Measurements from ENCODE around the gene RETN. TPM values are rescaled to one million over a fixed set of nuclear protein-coding genes. Genes with fewer than 3 reads are reported as not detected.
A peak's percentile ranks its signal among the peaks of the same experiment; 100 is the strongest.

Gene RETN
- total and polyA plus RNA-seq, 2 donors from 2014 or later, result 1.1 TPM; not detected in 1

- FAIRE-seq, result no peak
- H3K4me3 ChIP-seq (ENCODE audit: low read length in 3 of 3), result no peak within 1 kb of the TSS
- no peak for TF ChIP-seq CTCF (IDR thresholded peaks at IDR 0.05; ENCODE audit: borderline replicate concordance, extremely low read depth, insufficient read depth)
- H3K9ac ChIP-seq (ENCODE audit: low read length in 3 of 3), result no peak within 1 kb of the TSS
- no peaks in the 10 kb centered on the region for H3K9me3 ChIP-seq (ENCODE audit: control insufficient read depth in 2 of 3, insufficient read depth in 1 of 3, low read length in 3 of 3)
- no peaks in the 10 kb centered on the region for H3K27me3 ChIP-seq (ENCODE audit: control insufficient read depth, insufficient read depth, low read length)
- intact Hi-C loops (cut with DNase I), result no loop called here
- DNase-seq, result no peak
- peaks cover 0 to 24% (median 7%) of the 10 kb centered on the region in 3 donors for H3K4me1 ChIP-seq (ENCODE audit: control insufficient read depth in 2 of 3, insufficient read depth in 2 of 3, low read depth in 1 of 3, low read length in 3 of 3)
- no peaks in the 10 kb centered on the region for H3K36me3 ChIP-seq (ENCODE audit: control insufficient read depth in 2 of 3, insufficient read depth in 3 of 3, low read length in 3 of 3)
- H3K27ac ChIP-seq (ENCODE audit: low read depth in 2 of 2, low read length in 2 of 2), result no peak within 1 kb of the TSS
These were observed 35.2 kb upstream of the RETN start, which contains the start of gene PCP2 for GRCh38 chr19:7633698-7634097. Gene PCP2, minus strand, starts transcription at chr19:7633719. Its CDS starts 262 bp downstream, at chr19:7633457.

GRCh38 chr19:7635670-7636069 is 33.2 kb upstream of the RETN start:
- Histone ChIP-seq H3K27me3 (ENCODE audit: control insufficient read depth, insufficient read depth, low read length) (no peaks in the 10 kb centered on the region), H3K4me1 (ENCODE audit: control insufficient read depth in 2 of 3, insufficient read depth in 2 of 3, low read depth in 1 of 3, low read length in 3 of 3) (peaks cover 0 to 18% (median under 1%) of the 10 kb centered on the region in 3 donors), H3K36me3 (ENCODE audit: control insufficient read depth in 2 of 3, insufficient read depth in 3 of 3, low read length in 3 of 3) (peaks cover 0 to 10% (median 5%) of the 10 kb centered on the region in 3 donors), H3K4me3 (ENCODE audit: low read length in 3 of 3) (peak overlapping the region in 2 of 3 donors; percentile 19 to 75), H3K9ac (ENCODE audit: low read length in 3 of 3) (peak overlapping the region in 1 of 3 donors; percentile 13), H3K27ac (ENCODE audit: low read depth in 2 of 2, low read length in 2 of 2) (no peak overlapping the region), H3K9me3 (ENCODE audit: control insufficient read depth in 2 of 3, insufficient read depth in 1 of 3, low read length in 3 of 3) (no peaks in the 10 kb centered on the region)
- FAIRE-seq, result no peak
- intact Hi-C loops (cut with DNase I), result no loop called here
- no peak for DNase-seq
- TF ChIP-seq CTCF (IDR thresholded peaks at IDR 0.05; ENCODE audit: borderline replicate concordance, extremely low read depth, insufficient read depth), result no peak

DNA sequence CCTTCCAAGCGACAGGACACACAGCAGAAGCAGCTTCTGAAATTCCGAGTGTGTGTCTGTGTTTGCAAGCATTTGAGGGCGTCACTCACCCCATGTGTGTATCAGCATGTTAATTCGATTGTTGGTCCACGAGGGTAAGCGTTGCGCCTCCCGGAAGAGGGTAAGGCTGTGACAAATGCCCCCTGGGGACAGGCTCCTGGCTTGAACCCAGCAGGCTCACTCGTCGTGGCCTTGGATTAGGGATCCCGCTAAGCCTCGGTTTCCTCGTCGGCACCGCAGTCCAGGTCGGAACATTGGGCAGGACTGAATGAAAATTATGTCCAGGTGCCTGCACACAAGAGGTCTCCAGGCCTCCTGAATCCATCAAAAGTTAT is 32.5 kb upstream of the RETN start:
- Histone ChIP-seq H3K4me1 (ENCODE audit: control insufficient read depth in 2 of 3, insufficient read depth in 2 of 3, low read depth in 1 of 3, low read length in 3 of 3) (peaks cover 0 to 17% (median 0%) of the 10 kb centered on the region in 3 donors), H3K27ac (ENCODE audit: low read depth in 2 of 2, low read length in 2 of 2) (peak overlapping the region in 1 of 2 donors; percentile 65), H3K9me3 (ENCODE audit: control insufficient read depth in 2 of 3, insufficient read depth in 1 of 3, low read length in 3 of 3) (no peaks in the 10 kb centered on the region), H3K27me3 (ENCODE audit: control insufficient read depth, insufficient read depth, low read length) (no peaks in the 10 kb centered on the region), H3K9ac (ENCODE audit: low read length in 3 of 3) (peak overlapping the region in 1 of 3 donors; percentile 15), H3K36me3 (ENCODE audit: control insufficient read depth in 2 of 3, insufficient read depth in 3 of 3, low read length in 3 of 3) (peaks cover 0 to 10% (median 5%) of the 10 kb centered on the region in 3 donors), H3K4me3 (ENCODE audit: low read length in 3 of 3) (peak overlapping the region; percentile 57 to 75 (median 68))
- FAIRE-seq, result no peak
- DNase-seq, result no peak
- TF ChIP-seq CTCF (IDR thresholded peaks at IDR 0.05; ENCODE audit: borderline replicate concordance, extremely low read depth, insufficient read depth), result no peak
- intact Hi-C loops (cut with DNase I), result no loop called here
